Upper lobe of left lung (tissue), 6 donors: ENCODE data around the gene ASTN2. TPM values are rescaled to one million over a fixed set of nuclear protein-coding genes. Genes with fewer than 3 reads are reported as not detected.

ENCODE experiments used
- ATAC-seq, 2 donors: fragments of 200-7000 bp; cut with Tn5 transposase; one replicate each; pipeline ENCODE4 v1.9.1; 2022; ENCODE audit warnings: mild to moderate bottlenecking in 2 of 2, moderate library complexity in 2 of 2; ENCODE audit not compliant: low FRiP score in 2 of 2
- DNase-seq, 2 donors: peaks; one replicate each; pipeline ENCODE4 v3.0.0-alpha.2; 2019 to 2020
- H3K27ac ChIP-seq, 4 donors: fragments of 200-600 bp; sonication (generic); one replicate each; pipeline ENCODE4 v1.5.1; 2016 to 2019
- H3K27me3 ChIP-seq, 4 donors: fragments of 200-600 bp; sonication (generic); one replicate each; pipeline ENCODE4 v1.5.1; 2017 to 2019
- H3K36me3 ChIP-seq, 4 donors: fragments of 200-600 bp; sonication (generic); one replicate each; pipeline ENCODE4 v1.5.1; 2016 to 2019
- H3K4me1 ChIP-seq, 4 donors: fragments of 200-600 bp; sonication (generic); one replicate each; pipeline ENCODE4 v1.5.1; 2018 to 2019
- H3K4me3 ChIP-seq, 4 donors: fragments of 200-600 bp; sonication (generic); one replicate each; pipeline ENCODE4 v1.5.1; 2017 to 2019; ENCODE audit warnings: mild to moderate bottlenecking in 2 of 4, moderate library complexity in 1 of 4
- H3K9me3 ChIP-seq, 4 donors: fragments of 200-600 bp; sonication (generic); one replicate each; pipeline ENCODE4 v1.5.1; 2018 to 2019
- EP300 ChIP-seq, 4 donors: sonication (generic); formaldehyde crosslinking; IDR thresholded peaks; one replicate each; pipeline ENCODE4 v1.5.1; 2017; ENCODE audit warnings: antibody characterized with exemption in 4 of 4, control low read depth in 2 of 4
- POLR2A ChIP-seq, 4 donors: fragments of 450-650 bp; IDR thresholded peaks; one replicate each; pipeline ENCODE4 v1.5.1; 2016 to 2017; ENCODE audit warnings: antibody characterized with exemption in 4 of 4, mild to moderate bottlenecking in 2 of 4
- POLR2AphosphoS5 ChIP-seq, 2 donors: sonication (generic); formaldehyde crosslinking; IDR thresholded peaks; one replicate each; pipeline ENCODE4 v1.5.1; 2017; ENCODE audit warnings: antibody characterized with exemption in 2 of 2
- WGBS, 2 donors: methylation state at CpG; one replicate each; pipeline ENCODE4 v1.1.5; 2017 to 2018; 5-methylcytosine and 5-hydroxymethylcytosine counted together
- total RNA-seq, 6 donors: library from RNA; depleted of rRNA in 4 of 6; stranded (reverse); fragments of >200 nt in 4 of 6; gene quantifications; one replicate each; pipeline versions ENCODE4 v1.1.0 to v1.2.1, GENCODE V29; 2016 to 2021
- TF ChIP-seq, protein P1 (sequence below), 6 experiments: fragments of 450-650 bp in 4 of 6; fragments of 200-600 bp in 2 of 6; sonication (generic) in 2 of 6; IDR thresholded peaks; one replicate each; pipeline ENCODE4 v1.5.1; 2016 to 2019; ENCODE audit warnings: antibody characterized with exemption in 6 of 6
- donor health status: DM: no; HTN: no; CAD: no; lungs with moderate emphysema.
- donor health status: DM: no; HTN: yes; CAD: no; lungs with severe emphysema.

Gene ASTN2
- total RNA-seq, 6 donors from 2014 or later, result 2.0 to 7.5 (median 3.4) TPM

DNA sequence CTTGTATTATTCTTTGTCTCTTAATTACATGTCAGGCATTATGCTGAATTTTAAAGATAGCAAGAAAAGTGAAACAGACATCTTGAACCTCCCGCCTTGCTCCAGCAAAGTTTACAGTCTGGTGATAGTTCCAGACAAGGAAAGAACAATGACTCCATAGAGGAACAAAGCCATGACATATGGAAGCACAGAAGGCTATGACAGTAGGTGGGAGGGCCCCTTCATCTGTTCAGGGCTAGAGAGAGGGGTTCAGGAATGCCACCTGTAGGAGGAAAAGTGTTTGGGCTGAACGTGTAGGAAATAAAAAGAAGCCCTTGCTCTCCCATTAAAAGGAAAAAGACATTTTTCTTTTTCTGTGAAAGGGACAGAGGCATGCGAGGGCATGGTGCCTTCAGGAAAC lies 412.2 kb downstream of the ASTN2 start:
- Histone ChIP-seq H3K27me3 (no peaks in the 10 kb centered on the region), H3K9me3 (no peaks in the 10 kb centered on the region), H3K36me3 (no peaks in the 10 kb centered on the region), H3K4me3 (no peak overlapping the region), H3K4me1 (no peaks in the 10 kb centered on the region), H3K27ac (no peak overlapping the region)
- 71 to 72% methylated on average over 3 of the region's 3 CpGs for WGBS, 2 donors
- no peak for DNase-seq
- ATAC-seq, result no peak
- TF ChIP-seq POLR2AphosphoS5 (IDR thresholded peaks at IDR 0.05) (no peak), EP300 (IDR thresholded peaks at IDR 0.05) (no peak), POLR2A (IDR thresholded peaks at IDR 0.05) (no peak)
- TF ChIP-seq, protein P1, sequence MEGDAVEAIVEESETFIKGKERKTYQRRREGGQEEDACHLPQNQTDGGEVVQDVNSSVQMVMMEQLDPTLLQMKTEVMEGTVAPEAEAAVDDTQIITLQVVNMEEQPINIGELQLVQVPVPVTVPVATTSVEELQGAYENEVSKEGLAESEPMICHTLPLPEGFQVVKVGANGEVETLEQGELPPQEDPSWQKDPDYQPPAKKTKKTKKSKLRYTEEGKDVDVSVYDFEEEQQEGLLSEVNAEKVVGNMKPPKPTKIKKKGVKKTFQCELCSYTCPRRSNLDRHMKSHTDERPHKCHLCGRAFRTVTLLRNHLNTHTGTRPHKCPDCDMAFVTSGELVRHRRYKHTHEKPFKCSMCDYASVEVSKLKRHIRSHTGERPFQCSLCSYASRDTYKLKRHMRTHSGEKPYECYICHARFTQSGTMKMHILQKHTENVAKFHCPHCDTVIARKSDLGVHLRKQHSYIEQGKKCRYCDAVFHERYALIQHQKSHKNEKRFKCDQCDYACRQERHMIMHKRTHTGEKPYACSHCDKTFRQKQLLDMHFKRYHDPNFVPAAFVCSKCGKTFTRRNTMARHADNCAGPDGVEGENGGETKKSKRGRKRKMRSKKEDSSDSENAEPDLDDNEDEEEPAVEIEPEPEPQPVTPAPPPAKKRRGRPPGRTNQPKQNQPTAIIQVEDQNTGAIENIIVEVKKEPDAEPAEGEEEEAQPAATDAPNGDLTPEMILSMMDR (IDR thresholded peaks at IDR 0.05), result no peak

DNA sequence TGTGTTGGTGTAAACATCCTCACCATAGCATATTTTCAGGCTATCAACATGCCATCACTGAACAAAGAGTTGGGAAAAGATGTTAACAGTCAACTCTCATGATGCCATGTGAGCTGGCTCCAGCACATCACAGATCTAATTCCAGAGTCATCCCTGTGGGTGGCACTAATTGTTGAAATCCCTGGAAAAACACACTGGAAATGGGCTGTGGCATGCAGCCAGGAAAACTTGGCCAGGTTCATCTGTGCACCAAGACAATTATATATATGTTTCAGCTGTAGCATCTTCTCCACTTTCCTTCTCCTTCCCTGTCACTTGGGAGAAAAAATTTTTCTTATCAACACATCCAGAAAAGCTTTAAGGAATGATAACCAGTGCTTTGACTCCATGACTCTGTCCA lies 414.0 kb downstream of the ASTN2 start:
- TF ChIP-seq, protein P1 (IDR thresholded peaks at IDR 0.05), result no peak
- no peak for TF ChIP-seq POLR2A (IDR thresholded peaks at IDR 0.05)
- TF ChIP-seq EP300 (IDR thresholded peaks at IDR 0.05), result no peak
- Histone ChIP-seq H3K27ac (no peak overlapping the region), H3K36me3 (no peaks in the 10 kb centered on the region), H3K4me1 (no peaks in the 10 kb centered on the region), H3K4me3 (no peak overlapping the region), H3K9me3 (no peaks in the 10 kb centered on the region), H3K27me3 (no peaks in the 10 kb centered on the region)
- ATAC-seq (no peak), DNase-seq (no peak)

DNA sequence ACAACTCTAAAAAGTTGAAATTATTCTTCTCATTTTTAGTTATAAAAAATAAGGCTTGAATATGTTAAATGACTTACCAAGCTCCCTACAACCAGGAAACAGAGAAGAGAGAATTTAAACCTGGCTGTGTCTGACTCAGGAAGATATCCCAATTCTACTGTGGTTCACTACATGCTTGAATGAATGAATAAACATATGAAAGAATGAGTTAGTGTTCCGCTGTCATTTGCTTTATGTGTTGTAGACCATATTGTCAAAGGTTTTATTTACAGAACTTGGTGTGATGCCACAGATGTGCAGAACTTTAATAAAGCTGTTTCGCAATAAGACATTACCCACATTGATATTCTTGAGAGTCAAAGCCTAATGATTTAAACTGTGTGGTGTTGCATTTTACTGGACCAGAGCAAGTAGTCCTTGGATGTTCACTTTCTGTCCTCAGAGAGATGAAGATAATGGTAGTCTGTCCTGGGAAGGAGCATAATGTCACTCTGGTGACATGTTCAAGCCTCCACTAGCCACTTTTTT lies 414.6 kb downstream of the ASTN2 start:
- Histone ChIP-seq H3K27me3 (no peaks in the 10 kb centered on the region), H3K9me3 (no peaks in the 10 kb centered on the region), H3K4me1 (no peaks in the 10 kb centered on the region), H3K36me3 (no peaks in the 10 kb centered on the region), H3K27ac (no peak overlapping the region), H3K4me3 (no peak overlapping the region)
- no peak for TF ChIP-seq POLR2AphosphoS5 (IDR thresholded peaks at IDR 0.05)
- no peak for TF ChIP-seq POLR2A (IDR thresholded peaks at IDR 0.05)
- TF ChIP-seq, protein P1 (IDR thresholded peaks at IDR 0.05), result no peak
- no peak for TF ChIP-seq EP300 (IDR thresholded peaks at IDR 0.05)
- ATAC-seq (no peak), DNase-seq (no peak)
- 93 to 94% methylated on average over 2 of the region's 2 CpGs for WGBS, 2 donors

DNA sequence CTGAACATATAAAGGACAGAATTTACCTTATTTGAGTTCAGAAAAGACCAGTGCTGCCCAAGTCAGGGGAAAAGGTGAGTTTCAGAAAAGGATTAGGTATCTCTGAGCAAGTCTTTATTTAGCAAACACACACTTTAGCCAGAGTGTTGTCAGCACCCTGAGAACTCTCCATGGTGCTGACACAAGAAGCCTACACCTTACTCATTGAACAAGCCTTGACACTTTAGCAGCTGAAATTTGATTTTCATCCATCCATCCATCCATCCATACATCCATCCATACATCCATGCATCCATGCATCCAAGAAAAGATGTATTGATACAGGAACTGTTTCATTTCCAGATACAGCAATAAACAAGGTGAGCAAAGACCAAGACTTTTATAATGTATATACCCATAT lies 416.6 kb downstream of the ASTN2 start:
- H3K27ac ChIP-seq, result no peak overlapping the region
- H3K27me3 ChIP-seq, result no peaks in the 10 kb centered on the region
- H3K9me3 ChIP-seq, result no peaks in the 10 kb centered on the region
- H3K4me1 ChIP-seq, result no peaks in the 10 kb centered on the region
- TF ChIP-seq POLR2AphosphoS5 (IDR thresholded peaks at IDR 0.05) (no peak), POLR2A (IDR thresholded peaks at IDR 0.05) (no peak), EP300 (IDR thresholded peaks at IDR 0.05) (no peak)
- TF ChIP-seq, protein P1 (IDR thresholded peaks at IDR 0.05), result no peak
- no peak for DNase-seq
- no peak overlapping the region for H3K4me3 ChIP-seq
- ATAC-seq, result no peak
- H3K36me3 ChIP-seq, result no peaks in the 10 kb centered on the region

DNA sequence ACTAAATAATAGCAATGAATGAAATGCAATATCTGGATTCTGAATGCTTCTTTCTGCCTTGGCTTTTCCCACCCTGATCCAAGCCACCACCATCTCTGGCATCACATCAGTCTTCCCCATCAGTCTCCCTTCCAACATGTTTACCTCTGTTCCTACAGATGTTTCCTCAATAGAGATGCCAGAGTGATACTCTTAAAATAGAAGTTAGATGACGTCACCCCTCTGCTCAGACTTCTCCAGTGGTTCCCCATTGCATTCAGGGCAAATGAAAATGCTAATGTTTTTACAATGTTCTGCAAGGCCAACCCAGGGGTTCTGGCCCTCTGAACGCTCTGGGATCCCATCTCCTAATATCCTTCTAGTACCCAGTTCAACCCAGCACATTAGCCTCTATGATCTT lies 422.0 kb downstream of the ASTN2 start:
- no peak for ATAC-seq
- whole genome bisulfite sequencing, 2 donors, result 44 to 52% methylated on average over 2 of the region's 2 CpGs
- Histone ChIP-seq H3K27ac (no peak overlapping the region), H3K9me3 (no peaks in the 10 kb centered on the region), H3K27me3 (no peaks in the 10 kb centered on the region), H3K4me3 (no peak overlapping the region), H3K36me3 (no peaks in the 10 kb centered on the region), H3K4me1 (no peaks in the 10 kb centered on the region)
- no peak for TF ChIP-seq EP300 (IDR thresholded peaks at IDR 0.05)
- TF ChIP-seq, protein P1 (IDR thresholded peaks at IDR 0.05), result no peak
- no peak for TF ChIP-seq POLR2AphosphoS5 (IDR thresholded peaks at IDR 0.05)
- TF ChIP-seq POLR2A (IDR thresholded peaks at IDR 0.05), result no peak
- no peak for DNase-seq
